ENCODE data around the gene PRDM5. TPM values are rescaled to one million over a fixed set of nuclear protein-coding genes. Genes with fewer than 3 reads are reported as not detected.

The PRDM5 gene
- total RNA-seq, 1 experiment from 2014 or later = 7.1 TPM

DNA sequence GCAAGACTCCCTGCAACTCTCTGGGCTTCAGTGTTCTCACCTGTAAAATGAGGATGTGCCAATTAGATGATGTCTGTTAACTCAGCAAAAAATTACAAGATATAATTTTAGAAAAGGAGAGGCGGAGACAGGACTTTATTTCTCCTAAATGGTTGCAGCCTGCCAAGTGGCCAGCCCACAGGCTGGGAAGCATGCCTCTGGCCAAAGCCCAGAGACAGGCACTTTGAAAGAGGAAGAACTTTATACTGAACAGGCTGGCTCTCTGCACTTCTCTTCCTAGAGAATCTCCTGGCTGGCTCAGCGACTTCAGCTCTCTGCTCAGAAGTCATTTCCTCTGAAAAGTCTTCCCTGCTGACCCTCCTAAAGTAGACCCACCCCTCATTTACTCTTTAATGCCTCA lies 3.7 kb downstream of the PRDM5 start:
- H3K27me3 ChIP-seq (replicated peaks; ENCODE audit: insufficient read depth, low read depth, low read length, poor library complexity) = no peaks in the 10 kb centered on the region
- no peak overlapping the region for H3K27ac ChIP-seq (ENCODE audit: low read depth, low read length, poor library complexity, severe bottlenecking)
- no peaks in the 10 kb centered on the region for H3K36me3 ChIP-seq (ENCODE audit: insufficient read depth, low read length, poor library complexity, severe bottlenecking)
- BruUV-seq (replicated peaks) = no TSS peak
- H3K4me1 ChIP-seq (ENCODE audit: insufficient read depth, low read length, poor library complexity, severe bottlenecking) = no peaks in the 10 kb centered on the region
- intact Hi-C loops (cut with micrococcal nuclease; ENCODE audit: unreplicated experiment) = no loop called here
- no peak for DNase-seq (ENCODE audit: low spot score)
- POLR2A ChIA-PET (ENCODE audit: low non-redundant PET) = interaction anchor here (0.5 kb wide), 1 partner anchor 477 kb away, joined by 3 read pairs; no protein-coding TSS in a partner anchor
- TF ChIP-seq, protein P1, sequence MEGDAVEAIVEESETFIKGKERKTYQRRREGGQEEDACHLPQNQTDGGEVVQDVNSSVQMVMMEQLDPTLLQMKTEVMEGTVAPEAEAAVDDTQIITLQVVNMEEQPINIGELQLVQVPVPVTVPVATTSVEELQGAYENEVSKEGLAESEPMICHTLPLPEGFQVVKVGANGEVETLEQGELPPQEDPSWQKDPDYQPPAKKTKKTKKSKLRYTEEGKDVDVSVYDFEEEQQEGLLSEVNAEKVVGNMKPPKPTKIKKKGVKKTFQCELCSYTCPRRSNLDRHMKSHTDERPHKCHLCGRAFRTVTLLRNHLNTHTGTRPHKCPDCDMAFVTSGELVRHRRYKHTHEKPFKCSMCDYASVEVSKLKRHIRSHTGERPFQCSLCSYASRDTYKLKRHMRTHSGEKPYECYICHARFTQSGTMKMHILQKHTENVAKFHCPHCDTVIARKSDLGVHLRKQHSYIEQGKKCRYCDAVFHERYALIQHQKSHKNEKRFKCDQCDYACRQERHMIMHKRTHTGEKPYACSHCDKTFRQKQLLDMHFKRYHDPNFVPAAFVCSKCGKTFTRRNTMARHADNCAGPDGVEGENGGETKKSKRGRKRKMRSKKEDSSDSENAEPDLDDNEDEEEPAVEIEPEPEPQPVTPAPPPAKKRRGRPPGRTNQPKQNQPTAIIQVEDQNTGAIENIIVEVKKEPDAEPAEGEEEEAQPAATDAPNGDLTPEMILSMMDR (conservative IDR thresholded peaks at IDR 0.05; ENCODE audit: low read depth, low read length) = no peak
- TF ChIP-seq EZH2 (IDR thresholded peaks at IDR 0.05; ENCODE audit: borderline replicate concordance, low read depth, low read length, poor library complexity, severe bottlenecking) = no peak
- H3K4me3 ChIP-seq (ENCODE audit: low read depth, low read length, poor library complexity, severe bottlenecking) = no peak overlapping the region
- CTCF ChIA-PET = no interaction called here
- no peaks in the 10 kb centered on the region for H3K9me3 ChIP-seq (ENCODE audit: low read depth, low read length, poor library complexity, severe bottlenecking)

DNA sequence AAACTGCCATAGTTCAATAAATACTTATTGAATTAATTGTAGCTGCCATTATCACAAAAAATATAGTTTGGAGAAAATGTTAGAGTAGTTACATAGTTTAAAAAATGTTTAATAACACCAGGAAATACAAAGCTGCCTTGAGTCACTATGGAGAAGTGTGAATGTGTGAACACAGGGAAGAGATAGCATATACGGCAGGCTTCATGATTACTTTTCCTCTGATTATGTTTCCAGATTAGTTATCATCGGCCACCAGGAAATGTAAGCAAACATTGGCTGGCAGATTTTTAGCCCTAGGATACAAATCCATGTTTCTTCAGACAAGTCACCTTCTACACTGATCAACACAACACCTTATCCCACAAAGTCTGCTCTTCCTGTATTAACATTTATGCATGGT lies 4.4 kb downstream of the PRDM5 start:
- TF ChIP-seq, protein P1 (conservative IDR thresholded peaks at IDR 0.05; ENCODE audit: low read depth, low read length) = no peak
- no peak for TF ChIP-seq EZH2 (IDR thresholded peaks at IDR 0.05; ENCODE audit: borderline replicate concordance, low read depth, low read length, poor library complexity, severe bottlenecking)
- H3K4me3 ChIP-seq (ENCODE audit: low read depth, low read length, poor library complexity, severe bottlenecking) = no peak overlapping the region
- intact Hi-C loops (cut with micrococcal nuclease; ENCODE audit: unreplicated experiment) = no loop called here
- CTCF ChIA-PET = no interaction called here
- H3K4me1 ChIP-seq (ENCODE audit: insufficient read depth, low read length, poor library complexity, severe bottlenecking) = no peaks in the 10 kb centered on the region
- no peaks in the 10 kb centered on the region for H3K27me3 ChIP-seq (replicated peaks; ENCODE audit: insufficient read depth, low read depth, low read length, poor library complexity)
- H3K27ac ChIP-seq (ENCODE audit: low read depth, low read length, poor library complexity, severe bottlenecking) = no peak overlapping the region
- H3K9me3 ChIP-seq (ENCODE audit: low read depth, low read length, poor library complexity, severe bottlenecking) = no peaks in the 10 kb centered on the region
- H3K36me3 ChIP-seq (ENCODE audit: insufficient read depth, low read length, poor library complexity, severe bottlenecking) = no peaks in the 10 kb centered on the region
- POLR2A ChIA-PET (ENCODE audit: low non-redundant PET) = no interaction called here
- BruUV-seq (replicated peaks) = no TSS peak
- no peak for DNase-seq (ENCODE audit: low spot score)

DNA sequence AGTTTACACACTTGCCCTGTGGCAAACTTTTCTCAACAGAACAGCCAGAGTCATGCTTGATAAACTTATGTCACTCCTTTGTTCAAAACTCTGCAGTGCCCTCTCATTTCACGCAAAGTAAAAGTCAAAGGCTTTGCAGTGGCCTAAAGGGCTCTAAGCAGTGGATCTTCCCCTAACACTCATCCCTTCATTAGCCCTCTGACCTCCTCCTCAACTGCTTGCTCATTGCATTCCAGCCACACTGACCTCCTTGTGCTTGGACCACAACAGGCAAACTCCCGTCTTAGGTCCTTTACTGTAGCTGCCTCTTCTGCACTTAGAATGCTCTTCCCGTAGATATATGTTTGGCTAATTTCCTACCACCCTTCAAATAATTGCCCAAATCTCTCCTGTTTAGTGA lies 5.6 kb downstream of the PRDM5 start:
- H3K36me3 ChIP-seq (ENCODE audit: insufficient read depth, low read length, poor library complexity, severe bottlenecking) = no peaks in the 10 kb centered on the region
- no TSS peak for BruUV-seq (replicated peaks)
- TF ChIP-seq, protein P1 (conservative IDR thresholded peaks at IDR 0.05; ENCODE audit: low read depth, low read length) = no peak
- no peaks in the 10 kb centered on the region for H3K9me3 ChIP-seq (ENCODE audit: low read depth, low read length, poor library complexity, severe bottlenecking)
- H3K27me3 ChIP-seq (replicated peaks; ENCODE audit: insufficient read depth, low read depth, low read length, poor library complexity) = no peaks in the 10 kb centered on the region
- intact Hi-C loops (cut with micrococcal nuclease; ENCODE audit: unreplicated experiment) = no loop called here
- no peak for DNase-seq (ENCODE audit: low spot score)
- H3K27ac ChIP-seq (ENCODE audit: low read depth, low read length, poor library complexity, severe bottlenecking) = no peak overlapping the region
- H3K4me3 ChIP-seq (ENCODE audit: low read depth, low read length, poor library complexity, severe bottlenecking) = no peak overlapping the region
- no peaks in the 10 kb centered on the region for H3K4me1 ChIP-seq (ENCODE audit: insufficient read depth, low read length, poor library complexity, severe bottlenecking)
- ChIA-PET CTCF (no interaction called here), POLR2A (ENCODE audit: low non-redundant PET) (no interaction called here)

All from A673 (cell line).